22Rv1 (cell line): Measurements from ENCODE around the gene PTMA.

Experiments
- CTCF ChIP-seq: fragments of 450-650 bp; IDR thresholded peaks from 2 replicates; pipeline ENCODE4 v1.5.1; 2017; ENCODE audit warnings: mild to moderate bottlenecking
- ZFX ChIP-seq: fragments of 450-650 bp; IDR thresholded peaks from 2 replicates; pipeline ENCODE4 v1.6.1; 2017; ENCODE audit warnings: antibody characterized with exemption, borderline replicate concordance

- TF ChIP-seq ZFX (no peak), CTCF (no peak)
Measured at GRCh38 chr2:231711677-231712450, 3.5 kb downstream of the PTMA start.
